Activated naive CD4-positive, alpha-beta T cell treated with Interleukin-2 at 50 U/mL for 16 hours (primary cell): ENCODE results near the gene WHAMM.
"Not testable (repeated sequence)": the region's sequence is repeated elsewhere in the genome, so short reads cannot be mapped to it uniquely, and the experiment has no call there.

Source experiments
- DNase-seq: peaks from one replicate; pipeline ENCODE4 v3.0.0-alpha.2; 2020

WHAMM gene

DNA sequence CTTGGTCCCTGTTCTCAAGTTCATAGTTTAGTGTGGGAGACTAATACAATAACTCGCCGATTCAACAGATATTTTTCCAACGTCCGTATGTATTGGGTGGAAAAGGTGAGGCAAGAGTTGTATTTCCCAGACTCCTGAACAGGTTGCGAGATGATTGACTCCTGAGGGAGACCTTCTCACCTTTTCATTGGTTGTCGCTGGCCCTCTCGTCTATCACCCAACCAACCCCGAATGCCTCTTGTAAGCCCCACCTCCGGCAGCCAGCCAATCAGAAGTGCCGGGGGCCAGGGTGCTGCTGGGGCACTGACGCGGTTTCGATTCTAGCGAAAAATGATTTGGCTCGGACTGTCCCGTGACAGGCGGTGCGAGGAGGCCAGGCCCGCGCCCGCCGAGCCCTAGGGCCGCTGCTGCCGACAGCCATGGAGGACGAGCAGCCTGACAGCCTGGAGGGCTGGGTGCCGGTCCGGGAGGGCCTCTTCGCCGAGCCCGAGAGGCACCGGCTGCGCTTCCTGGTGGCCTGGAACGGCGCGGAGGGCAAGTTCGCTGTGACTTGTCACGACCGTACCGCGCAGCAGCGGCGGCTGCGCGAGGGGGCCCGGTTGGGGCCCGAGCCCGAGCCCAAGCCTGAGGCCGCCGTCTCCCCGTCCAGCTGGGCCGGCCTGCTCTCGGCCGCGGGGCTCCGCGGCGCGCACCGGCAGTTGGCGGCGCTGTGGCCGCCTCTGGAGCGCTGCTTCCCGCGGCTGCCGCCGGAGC is at the start of gene WHAMM:
Gene WHAMM (plus strand): TSS at position 321 of the 753 bp plus-strand sequence. CDS start 99 bp downstream, at position 420.
- peak; percentile 96 for DNase-seq

GRCh38 chr15:82763361-82764116 is 45.9 kb upstream of the WHAMM start:
- no peak for DNase-seq

DNA sequence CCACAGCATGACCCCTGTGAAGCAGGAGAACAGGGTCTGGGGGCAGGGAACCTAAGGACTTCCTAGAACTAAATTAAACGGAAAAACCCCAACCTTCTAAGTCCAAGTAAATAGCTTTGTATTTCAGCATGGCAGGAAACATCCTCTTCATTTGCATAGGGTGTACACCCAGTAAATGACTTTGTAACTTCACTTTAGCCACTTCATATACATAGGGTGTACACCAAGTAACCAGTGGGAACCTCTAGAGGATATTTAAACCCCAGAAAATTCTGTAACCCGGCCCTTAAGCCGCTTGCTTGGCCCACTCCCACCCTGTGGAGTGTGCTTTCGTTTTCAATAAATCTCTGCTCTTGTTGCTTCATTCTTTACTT is 45.3 kb upstream of the WHAMM start:
- DNase-seq = no peak

DNA sequence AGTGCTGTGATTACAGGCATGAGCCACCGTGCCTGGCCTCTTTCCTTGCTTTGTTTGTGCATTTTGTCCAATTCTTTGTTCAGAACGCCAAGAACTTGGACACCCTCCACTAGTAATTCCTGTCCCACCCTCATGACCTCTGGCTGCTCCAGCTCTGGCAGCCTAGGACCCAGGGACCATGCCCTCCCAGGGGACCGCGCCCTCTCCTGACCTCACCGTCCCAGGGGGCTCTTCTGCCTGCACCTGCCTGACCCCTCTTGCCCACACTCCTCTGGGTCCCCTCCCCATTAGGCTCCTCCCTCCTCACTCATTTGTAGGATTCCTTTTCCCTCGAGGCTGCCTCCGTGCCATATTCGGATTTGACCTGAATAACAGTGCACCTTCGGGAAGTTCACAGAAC is 44.7 kb upstream of the WHAMM start:
- DNase-seq = no peak

GRCh38 chr15:82766201-82766600 is 43.2 kb upstream of the WHAMM start:
- DNase-seq = not testable (repeated sequence)

DNA sequence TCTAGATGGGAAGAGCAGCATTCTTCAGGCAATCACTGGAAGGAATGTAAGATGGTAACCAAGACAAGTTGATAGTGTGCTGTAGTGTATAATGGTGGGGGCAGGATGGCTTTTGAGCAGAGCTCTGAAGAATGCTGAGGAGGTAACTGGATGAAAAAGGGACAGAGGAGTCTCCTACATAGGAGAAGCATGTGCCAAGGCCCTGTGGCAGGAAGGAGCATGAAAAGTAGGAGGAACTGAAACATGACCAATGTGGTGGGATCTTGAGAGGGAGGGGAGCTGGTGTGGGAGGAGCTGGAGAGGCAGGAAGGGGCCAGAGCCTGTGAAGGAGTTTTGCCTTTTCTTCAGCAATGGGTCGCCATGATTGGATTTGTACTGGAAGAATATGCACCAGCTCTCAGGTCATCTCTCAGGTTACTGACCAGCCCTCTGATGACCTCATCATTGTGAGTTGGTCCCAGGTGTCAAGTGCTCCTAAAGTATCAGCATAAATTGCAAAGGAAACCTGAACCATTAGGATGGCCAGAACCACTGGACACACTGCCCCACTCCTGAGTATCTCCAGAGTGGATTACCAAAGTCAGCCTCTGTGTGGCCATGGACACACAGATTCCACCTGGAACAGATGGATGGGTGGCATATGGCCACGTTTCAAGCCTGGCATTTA is 42.1 kb upstream of the WHAMM start:
- DNase-seq = no peak

DNA sequence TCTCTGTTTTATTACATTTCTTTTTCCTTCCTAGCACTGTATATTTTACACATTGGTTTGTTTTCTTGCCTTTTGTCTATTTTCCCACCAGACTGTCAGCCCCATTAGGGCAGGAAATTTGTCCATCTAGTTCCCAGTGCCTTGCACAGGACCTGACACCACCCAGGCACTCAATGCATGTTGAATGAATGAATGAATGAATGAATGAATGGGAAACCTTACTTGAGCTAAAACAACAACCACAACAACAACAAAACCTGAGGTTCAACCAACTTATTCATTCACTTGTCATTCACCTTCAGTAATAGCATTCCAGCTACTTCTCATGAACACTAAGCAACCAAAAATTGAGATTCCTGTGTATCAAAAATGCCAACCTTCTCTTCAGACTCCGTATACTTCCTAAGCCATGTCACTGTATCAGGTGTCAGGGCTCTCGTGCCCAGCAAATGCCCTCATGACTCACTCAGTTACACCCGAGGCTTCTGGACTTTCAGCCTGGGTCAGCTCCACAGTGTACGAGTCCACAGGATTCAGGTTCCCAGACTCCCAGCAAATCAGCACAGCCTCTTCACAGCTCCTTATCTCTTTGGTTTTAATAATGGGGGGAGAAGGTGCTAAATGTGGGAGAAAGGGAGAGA is 40.9 kb upstream of the WHAMM start:
- DNase-seq = no peak

- DNase-seq = no peak
Measured at GRCh38 chr15:82771789-82772607, 37.4 kb upstream of the WHAMM start.

DNA sequence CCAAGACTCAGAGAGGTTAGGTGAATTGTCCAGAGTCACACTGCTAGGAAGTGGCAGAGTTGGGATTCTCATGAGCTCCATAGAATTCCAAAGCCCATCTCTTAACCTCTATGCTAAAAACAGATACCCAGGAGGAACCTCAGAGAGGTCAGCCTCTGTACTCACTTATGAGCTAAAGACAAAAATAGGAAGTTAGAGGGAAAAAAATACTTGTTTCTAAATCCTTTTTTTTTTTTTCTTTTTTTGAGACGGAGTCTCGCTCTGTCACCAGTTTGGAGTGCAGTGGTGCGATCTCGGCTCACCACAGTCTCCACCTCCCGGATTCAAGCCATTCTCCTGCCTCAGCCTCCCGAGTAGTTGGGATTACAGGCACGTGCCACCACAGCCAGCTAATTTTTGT is 34.9 kb upstream of the WHAMM start:
- no peak for DNase-seq

DNA sequence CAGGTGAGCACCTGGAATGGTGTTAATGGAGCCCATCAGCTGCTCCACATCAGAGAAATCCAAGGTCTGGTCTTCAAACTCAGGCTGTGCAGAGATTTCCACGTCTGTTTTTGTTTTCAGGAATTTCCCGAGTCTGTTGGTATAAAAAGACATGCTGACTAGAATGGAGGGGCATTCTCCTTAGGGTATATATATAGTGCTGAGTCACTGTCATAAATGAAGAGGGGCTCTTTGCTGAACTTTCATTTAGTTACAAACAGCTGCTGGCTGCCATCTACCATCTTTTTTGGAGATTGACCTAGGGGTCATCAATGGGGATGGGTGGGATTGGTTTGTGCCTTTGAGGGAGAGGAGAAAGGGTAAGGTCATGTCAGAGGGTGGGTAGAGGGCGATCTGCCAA is 30.7 kb upstream of the WHAMM start:
- no peak for DNase-seq

DNA sequence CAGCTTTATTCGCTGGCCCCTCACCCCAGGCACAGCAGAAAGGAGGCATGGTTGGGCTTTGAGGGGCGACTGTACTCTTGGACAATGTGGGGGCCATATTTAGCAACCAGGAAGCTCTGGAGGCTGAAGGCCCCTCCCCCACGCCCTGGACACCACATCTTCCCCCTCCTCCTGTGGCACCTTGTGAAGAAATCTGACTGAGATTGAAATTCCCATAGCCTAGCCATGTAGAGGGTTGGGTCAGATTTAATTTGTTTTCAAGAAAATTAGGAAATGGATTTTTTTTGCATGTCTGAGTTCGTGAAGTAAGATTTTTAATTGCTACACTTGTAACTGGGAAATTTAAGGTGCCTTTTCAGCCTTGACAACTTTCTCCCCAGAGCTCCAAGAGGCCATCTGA is 28.1 kb upstream of the WHAMM start:
- DNase-seq = no peak

DNA sequence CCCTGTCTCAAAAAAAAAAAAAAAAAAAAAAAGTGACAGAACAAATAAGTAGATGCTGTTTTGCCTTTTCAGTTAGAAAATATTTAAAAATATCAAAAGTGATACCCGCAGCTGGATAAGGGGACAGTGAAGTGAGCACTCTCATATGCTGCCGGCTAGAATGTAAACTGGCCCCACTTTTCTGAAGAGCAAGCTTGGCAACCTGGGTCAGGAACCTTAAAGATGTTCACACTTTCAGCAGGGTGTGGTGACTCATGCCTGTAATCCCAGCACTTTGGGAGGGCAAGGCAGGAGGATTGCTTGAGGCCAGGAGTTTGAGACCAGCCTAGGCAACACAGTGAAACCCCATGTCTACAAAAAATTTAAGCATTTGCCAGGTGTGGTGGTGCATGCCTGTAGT is 20.9 kb upstream of the WHAMM start:
- no peak for DNase-seq

DNA sequence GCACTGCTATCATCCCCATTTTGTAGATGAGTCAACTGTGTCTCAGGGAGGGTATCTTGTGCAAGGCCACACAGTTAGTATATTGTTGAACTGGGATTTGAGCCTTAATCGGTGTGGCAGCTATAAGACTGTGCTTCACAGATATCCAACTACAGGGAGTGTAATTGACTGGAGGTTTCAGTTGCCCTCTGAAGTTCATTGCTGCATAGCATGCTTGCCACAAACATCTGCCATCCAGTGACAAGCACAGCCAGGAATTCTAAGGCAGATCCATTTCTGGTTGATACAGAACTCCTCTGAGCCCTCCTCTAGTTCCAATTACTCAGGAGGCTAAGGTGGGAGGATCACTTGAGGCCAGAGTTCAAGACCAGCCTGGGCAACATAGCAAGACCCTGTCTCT is 19.9 kb upstream of the WHAMM start:
- no peak for DNase-seq

- no peak for DNase-seq
Measured at GRCh38 chr15:82790321-82790720, 19.1 kb upstream of the WHAMM start.

- DNase-seq = no peak
Measured at GRCh38 chr15:82792068-82792467, 17.4 kb upstream of the WHAMM start.

- DNase-seq = no peak
Measured at GRCh38 chr15:82793737-82794136, 15.7 kb upstream of the WHAMM start.

GRCh38 chr15:82798104-82798503 is 11.3 kb upstream of the WHAMM start:
- DNase-seq = no peak

- DNase-seq = no peak
Measured at GRCh38 chr15:82798531-82799166, 10.8 kb upstream of the WHAMM start.

- no peak for DNase-seq
Measured at GRCh38 chr15:82799183-82799841, 10.1 kb upstream of the WHAMM start.

- no peak for DNase-seq
Measured at GRCh38 chr15:82802497-82802896, 6.9 kb upstream of the WHAMM start.

GRCh38 chr15:82803793-82804574 is 5.4 kb upstream of the WHAMM start:
- DNase-seq = no peak
